GM13977 (cell line): ENCODE data around the gene CUL3.
A peak's percentile ranks its signal among the peaks of the same experiment; 100 is the strongest.

ENCODE experiments used
- DNase-seq: peaks from one replicate; pipeline ENCODE4 v3.0.0; 2012; ENCODE audit warnings: low spot score
- in situ Hi-C: fragments of 300-500 bp; cut with MboI; formaldehyde crosslinking; loops from one replicate; pipeline ENCODE4 v1.12.0; 2022; ENCODE audit warnings: low sequenced_read_pairs, low pct_unique_long_range_greater_than_20kb, mixed read lengths, inconsistent platforms; ENCODE audit not compliant: unreplicated experiment
- TF ChIP-seq, protein P1 (sequence below): IDR thresholded peaks from 2 replicates; pipeline ENCODE4 v1.5.1; 2012; ENCODE audit warnings: mild to moderate bottlenecking, control low read depth; ENCODE audit not compliant: insufficient read depth; ENCODE audit errors: extremely low read depth, missing control alignments

CUL3 gene

GRCh38 chr2:224545884-224546644 is 39.1 kb downstream of the CUL3 start:
- TF ChIP-seq, protein P1, sequence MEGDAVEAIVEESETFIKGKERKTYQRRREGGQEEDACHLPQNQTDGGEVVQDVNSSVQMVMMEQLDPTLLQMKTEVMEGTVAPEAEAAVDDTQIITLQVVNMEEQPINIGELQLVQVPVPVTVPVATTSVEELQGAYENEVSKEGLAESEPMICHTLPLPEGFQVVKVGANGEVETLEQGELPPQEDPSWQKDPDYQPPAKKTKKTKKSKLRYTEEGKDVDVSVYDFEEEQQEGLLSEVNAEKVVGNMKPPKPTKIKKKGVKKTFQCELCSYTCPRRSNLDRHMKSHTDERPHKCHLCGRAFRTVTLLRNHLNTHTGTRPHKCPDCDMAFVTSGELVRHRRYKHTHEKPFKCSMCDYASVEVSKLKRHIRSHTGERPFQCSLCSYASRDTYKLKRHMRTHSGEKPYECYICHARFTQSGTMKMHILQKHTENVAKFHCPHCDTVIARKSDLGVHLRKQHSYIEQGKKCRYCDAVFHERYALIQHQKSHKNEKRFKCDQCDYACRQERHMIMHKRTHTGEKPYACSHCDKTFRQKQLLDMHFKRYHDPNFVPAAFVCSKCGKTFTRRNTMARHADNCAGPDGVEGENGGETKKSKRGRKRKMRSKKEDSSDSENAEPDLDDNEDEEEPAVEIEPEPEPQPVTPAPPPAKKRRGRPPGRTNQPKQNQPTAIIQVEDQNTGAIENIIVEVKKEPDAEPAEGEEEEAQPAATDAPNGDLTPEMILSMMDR: no peak
- in situ Hi-C loops: no loop called here
- peak; percentile 34 for DNase-seq

DNA sequence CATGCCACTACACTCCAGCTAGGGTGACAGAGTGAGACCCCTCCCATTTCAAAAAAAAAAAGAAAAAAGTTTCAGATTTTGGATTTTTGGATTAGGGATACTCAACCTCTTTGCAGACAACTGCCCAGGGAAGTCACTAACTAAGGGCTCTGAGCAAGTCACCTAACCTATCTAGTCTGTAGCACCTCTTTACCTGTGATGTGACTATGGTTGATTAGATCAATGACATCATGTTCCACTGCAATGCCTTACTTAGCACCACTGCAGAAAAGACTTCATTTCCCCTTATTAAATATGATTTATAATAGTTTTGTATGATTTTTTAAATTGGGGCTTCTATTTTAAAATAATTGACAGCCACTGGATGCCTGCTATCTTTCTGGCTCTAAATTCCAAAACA is 41.2 kb downstream of the CUL3 start:
- in situ Hi-C loops: no loop called here
- no peak for DNase-seq
- TF ChIP-seq, protein P1: no peak

DNA sequence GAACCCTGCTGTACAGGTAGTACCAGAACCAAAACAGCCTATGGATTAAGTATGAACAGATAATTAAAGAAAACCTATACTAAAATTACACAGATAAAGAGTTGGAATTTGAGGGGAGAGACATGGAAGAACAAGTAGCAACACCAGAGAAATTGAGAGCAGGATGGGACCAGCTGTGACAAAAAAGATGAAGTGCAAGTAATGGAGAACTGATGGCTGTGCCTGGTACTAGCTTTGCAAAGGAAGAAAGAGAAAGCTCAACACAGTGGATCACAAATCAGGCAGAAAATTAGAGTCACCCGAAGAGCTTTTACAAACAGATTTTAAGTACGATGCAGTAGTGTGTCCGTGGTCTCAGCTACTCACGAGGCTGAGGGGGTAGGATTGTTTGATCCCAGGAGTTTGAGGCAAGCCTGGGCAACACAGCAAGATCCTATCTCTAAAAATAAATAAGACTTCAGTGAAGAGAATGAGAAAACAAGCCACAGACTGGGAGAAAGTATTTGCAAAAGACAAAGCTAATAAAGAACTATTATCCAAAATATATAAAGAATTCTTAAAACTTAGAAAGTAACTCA is 46.5 kb downstream of the CUL3 start:
- in situ Hi-C loops: no loop called here
- no peak for DNase-seq
- TF ChIP-seq, protein P1: no peak

DNA sequence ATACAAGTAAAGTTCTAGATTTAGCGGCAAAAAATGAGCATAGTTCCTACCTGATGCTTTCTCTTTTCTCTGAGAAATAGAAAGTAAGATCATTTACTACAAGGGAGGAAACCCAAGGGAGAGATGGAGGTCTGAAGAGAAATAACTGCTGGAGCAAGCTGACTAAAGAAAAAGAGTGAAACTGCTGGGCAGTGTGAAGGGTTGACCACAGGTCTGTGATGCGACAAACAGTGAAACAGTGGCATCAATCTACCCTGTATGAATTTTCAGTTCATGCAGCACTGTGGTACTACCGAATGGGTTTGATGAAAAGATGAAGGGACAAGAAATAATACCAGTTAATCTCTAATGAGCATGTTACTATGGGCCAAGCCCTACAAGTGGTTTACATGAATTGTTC is 52.2 kb downstream of the CUL3 start:
- TF ChIP-seq, protein P1: no peak
- in situ Hi-C loops: no loop called here
- DNase-seq: no peak

DNA sequence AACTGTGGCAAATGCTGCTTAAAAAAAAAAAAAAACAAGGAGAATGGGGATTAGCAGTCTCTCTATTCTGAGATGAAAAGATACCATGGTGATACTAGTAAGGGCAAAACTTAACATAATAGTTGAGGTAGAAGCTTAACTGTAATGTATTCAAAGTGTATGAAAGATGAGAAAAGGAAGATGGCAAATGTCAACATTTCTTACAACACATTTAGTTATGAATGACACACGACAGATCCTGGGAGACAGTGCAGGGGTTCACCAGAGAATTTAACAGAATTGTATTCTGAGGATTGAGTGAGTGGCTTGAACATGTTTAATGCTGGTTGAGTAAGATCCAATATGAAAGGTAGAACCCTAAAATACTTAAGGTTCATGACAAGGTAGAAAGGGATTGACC is 52.7 kb downstream of the CUL3 start:
- TF ChIP-seq, protein P1: no peak
- no peak for DNase-seq
- in situ Hi-C loops: no loop called here

GRCh38 chr2:224528171-224528570 is 57.0 kb downstream of the CUL3 start:
- DNase-seq: no peak
- in situ Hi-C loops: no loop called here
- TF ChIP-seq, protein P1: no peak
